NB4 (cell line): ENCODE measurements around the gene UQCR11.

Experiments
- CTCF ChIP-seq: IDR thresholded peaks from one replicate; pipeline ENCODE4 v1.5.1; 2012; ENCODE audit warnings: low read depth, low read length
- POLR2A ChIP-seq: IDR thresholded peaks from 2 replicates; pipeline ENCODE4 v1.6.1; 2011; ENCODE audit warnings: mild to moderate bottlenecking; ENCODE audit not compliant: insufficient read length; ENCODE audit errors: extremely low read depth

GRCh38 chr19:1645299-1645698, 40.0 kb upstream of the UQCR11 start:
- TF ChIP-seq POLR2A (no peak), CTCF (no peak)
